NB4 (cell line): Measurements from ENCODE around the gene RGL2.
"Not testable (repeated sequence)": the region's sequence is repeated elsewhere in the genome, so short reads cannot be mapped to it uniquely, and the experiment has no call there.

Experiments
- DNase-seq: peaks from one replicate; pipeline ENCODE4 v3.0.0; 2010; ENCODE audit warnings: low read depth
- H3K4me3 ChIP-seq: one replicate; pipeline ENCODE4 v1.5.1; 2011; ENCODE audit warnings: mild to moderate bottlenecking, low read depth, low read length, moderate library complexity
- MYC ChIP-seq: IDR thresholded peaks from 2 replicates; pipeline ENCODE4 v1.6.1; 2011; ENCODE audit warnings: low read depth, low read length
- POLR2A ChIP-seq: IDR thresholded peaks from 2 replicates; pipeline ENCODE4 v1.6.1; 2011; ENCODE audit warnings: mild to moderate bottlenecking; ENCODE audit not compliant: insufficient read length; ENCODE audit errors: extremely low read depth
- TF ChIP-seq, protein P1 (sequence below): IDR thresholded peaks from one replicate; pipeline ENCODE4 v1.5.1; 2012; ENCODE audit warnings: low read depth, low read length
- TF ChIP-seq, protein P2 (sequence below): IDR thresholded peaks from 2 replicates; pipeline ENCODE4 v1.6.1; 2011; ENCODE audit warnings: low read depth, low read length

Gene RGL2

DNA sequence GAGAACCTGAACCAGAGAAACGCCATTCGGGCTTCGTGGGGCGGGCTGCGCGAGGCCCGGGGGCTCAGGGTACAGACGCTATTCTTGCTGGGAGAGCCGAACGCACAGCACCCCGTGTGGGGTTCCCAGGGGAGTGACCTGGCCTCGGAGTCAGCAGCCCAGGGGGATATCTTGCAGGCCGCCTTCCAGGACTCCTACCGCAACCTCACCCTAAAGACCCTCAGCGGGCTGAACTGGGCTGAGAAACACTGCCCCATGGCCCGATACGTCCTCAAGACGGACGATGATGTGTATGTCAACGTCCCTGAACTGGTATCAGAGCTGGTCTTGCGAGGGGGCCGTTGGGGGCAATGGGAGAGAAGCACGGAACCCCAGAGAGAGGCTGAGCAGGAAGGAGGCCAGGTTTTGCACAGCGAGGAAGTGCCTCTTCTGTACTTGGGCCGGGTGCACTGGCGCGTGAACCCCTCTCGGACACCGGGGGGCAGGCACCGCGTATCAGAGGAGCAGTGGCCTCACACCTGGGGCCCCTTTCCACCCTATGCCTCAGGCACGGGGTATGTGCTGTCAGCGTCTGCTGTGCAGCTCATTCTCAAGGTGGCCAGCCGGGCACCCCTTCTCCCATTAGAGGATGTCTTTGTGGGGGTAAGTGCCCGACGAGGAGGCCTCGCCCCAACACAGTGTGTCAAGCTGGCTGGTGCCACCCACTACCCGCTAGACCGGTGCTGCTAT lies 20.9 kb downstream of the RGL2 start:
- peak overlapping the region; percentile 43 for H3K4me3 ChIP-seq
- DNase-seq = peak; percentile 77
- TF ChIP-seq, protein P1, sequence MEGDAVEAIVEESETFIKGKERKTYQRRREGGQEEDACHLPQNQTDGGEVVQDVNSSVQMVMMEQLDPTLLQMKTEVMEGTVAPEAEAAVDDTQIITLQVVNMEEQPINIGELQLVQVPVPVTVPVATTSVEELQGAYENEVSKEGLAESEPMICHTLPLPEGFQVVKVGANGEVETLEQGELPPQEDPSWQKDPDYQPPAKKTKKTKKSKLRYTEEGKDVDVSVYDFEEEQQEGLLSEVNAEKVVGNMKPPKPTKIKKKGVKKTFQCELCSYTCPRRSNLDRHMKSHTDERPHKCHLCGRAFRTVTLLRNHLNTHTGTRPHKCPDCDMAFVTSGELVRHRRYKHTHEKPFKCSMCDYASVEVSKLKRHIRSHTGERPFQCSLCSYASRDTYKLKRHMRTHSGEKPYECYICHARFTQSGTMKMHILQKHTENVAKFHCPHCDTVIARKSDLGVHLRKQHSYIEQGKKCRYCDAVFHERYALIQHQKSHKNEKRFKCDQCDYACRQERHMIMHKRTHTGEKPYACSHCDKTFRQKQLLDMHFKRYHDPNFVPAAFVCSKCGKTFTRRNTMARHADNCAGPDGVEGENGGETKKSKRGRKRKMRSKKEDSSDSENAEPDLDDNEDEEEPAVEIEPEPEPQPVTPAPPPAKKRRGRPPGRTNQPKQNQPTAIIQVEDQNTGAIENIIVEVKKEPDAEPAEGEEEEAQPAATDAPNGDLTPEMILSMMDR = peak; percentile 36
- TF ChIP-seq, protein P2, sequence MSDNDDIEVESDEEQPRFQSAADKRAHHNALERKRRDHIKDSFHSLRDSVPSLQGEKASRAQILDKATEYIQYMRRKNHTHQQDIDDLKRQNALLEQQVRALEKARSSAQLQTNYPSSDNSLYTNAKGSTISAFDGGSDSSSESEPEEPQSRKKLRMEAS = peak; percentile 38; the same call in 1 of the 2 replicates
- no peak for TF ChIP-seq POLR2A

DNA sequence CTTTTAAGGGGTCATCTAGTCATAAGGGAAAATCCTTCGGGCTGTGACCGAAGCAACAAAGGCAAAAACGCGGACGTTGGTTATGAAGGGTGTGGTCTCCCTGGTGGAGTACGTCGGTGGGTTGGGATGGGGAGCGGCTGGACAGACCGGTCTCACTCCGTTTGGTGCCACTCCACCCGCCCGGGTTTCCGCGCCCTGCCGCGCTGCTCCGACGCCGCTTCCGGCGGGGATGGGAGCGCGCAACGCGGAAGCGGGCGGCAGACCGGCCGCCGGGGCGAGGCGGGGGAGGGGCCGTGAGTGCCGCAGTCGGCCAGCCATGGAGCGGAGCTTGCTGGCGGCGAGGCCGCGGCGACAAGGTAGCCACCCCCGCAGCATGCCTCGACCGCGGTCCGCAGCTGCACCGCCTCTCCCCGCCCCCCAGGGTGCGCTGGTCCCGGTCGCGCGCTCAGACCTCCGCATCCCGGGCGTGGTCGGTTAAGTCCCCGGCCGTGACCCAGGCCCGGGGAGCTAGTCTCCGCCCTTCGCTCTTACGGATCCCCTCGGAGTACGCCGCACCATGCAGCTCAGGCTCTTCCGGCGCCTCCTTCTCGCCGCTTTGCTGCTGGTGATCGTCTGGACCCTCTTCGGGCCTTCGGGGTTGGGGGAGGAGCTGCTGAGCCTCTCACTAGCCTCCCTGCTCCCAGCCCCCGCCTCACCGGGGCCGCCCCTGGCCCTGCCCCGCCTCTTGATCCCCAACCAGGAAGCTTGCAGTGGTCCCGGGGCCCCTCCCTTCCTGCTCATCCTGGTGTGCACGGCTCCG lies 21.7 kb downstream of the RGL2 start, which contains the start of gene B3GALT4:
Gene B3GALT4, plus strand, starts transcription at position 260 of the 799 bp plus-strand sequence. Its CDS starts 297 bp downstream, at position 557.
- peak; percentile 75 for TF ChIP-seq MYC
- TF ChIP-seq POLR2A = peak; percentile 59
- TF ChIP-seq, protein P1 = peak; percentile 23
- TF ChIP-seq, protein P2 = peak; percentile 28
- H3K4me3 ChIP-seq = peak within 1 kb of the TSS; percentile 94
- DNase-seq = peak; percentile 94

DNA sequence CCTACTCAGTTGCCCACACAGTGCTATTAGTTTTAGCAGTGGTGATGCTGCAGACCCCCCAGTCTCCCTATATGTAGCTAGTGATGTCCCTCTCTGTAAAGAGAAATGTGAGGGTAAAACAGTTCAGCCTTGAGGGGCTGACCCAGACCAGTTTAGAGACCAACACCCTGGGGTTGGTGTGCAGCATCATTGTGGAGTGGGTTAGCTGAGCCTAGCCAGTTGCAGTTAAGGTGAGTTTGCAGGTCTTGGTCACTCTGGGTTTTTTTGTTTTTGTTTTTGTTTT lies 22.2 kb downstream of the RGL2 start:
- TF ChIP-seq, protein P2 = no peak
- TF ChIP-seq MYC = no peak
- TF ChIP-seq, protein P1 = no peak
- TF ChIP-seq POLR2A = no peak
- DNase-seq = no peak
- peak overlapping the region; percentile 94 for H3K4me3 ChIP-seq

DNA sequence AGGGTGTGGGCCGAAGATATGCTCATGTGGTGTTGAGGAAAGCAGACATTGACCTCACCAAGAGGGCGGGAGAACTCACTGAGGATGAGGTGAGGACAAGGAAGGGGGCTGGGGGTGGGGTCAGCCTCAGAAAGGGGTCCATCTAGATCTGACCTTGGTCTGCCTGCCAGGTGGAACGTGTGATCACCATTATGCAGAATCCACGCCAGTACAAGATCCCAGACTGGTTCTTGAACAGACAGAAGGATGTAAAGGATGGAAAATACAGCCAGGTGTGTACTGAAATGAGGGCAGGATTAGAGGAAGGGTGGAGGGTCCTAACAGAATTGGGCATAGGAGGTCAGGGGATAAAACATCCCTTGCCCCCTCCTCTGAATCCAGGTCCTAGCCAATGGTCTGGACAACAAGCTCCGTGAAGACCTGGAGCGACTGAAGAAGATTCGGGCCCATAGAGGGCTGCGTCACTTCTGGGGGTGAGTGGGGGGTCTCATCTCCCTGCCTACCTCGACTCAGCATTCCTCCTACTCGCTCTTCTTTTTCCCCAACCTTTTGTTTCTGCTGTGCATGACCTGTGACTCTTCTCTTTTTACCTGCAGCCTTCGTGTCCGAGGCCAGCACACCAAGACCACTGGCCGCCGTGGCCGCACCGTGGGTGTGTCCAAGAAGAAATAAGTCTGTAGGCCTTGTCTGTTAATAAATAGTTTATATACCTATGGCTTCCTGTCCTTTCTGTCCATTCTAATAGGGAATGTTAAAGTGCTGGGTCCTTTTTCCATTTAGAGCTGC lies 22.8 kb downstream of the RGL2 start:
- not testable (repeated sequence) for DNase-seq
- peak overlapping the region; percentile 94 for H3K4me3 ChIP-seq

DNA sequence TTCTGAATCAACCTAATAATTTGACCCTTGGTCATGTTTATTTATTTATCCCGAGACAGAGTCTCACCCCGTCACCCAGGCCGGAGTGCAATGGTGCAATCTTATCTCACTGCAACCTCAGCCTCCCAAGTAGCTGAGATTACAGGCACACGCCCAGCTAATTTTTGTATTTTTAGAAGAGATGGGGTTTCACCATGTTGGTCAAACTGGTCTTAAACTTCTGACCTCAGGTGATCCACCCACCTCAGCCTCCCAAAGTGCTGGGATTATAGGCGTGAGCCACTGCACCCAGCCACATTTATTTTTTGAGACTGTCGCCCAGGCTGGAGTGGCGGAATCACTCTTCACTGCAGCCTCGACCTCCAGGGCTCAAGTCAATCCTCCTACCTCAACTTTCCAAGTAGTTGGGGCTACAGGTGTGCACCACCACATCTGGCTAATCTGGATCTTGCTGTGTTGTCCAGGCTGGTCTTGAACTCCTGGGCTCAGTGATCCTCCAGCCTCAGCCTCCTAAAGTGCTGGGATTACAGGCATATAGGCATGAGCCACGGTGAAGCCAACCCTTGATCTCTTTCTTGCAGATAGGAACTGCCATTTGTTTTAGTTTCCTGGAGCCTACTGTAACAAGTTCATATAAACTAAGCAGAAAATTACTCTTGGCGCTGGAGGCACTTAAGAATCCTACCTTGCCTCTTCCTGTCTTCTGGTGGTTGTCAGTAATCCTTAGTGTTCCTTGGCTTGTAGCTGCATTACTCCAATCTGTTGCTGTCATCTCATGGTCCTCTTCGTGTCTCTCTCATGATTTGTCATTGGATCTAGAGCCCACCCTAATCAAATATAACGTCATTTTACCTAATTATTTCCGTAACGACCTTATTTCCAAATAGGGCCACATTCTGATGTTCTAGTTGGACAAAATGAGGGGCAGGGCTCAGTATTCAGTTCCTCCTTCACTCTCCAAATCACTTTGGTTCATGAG lies 24.5 kb downstream of the RGL2 start:
- H3K4me3 ChIP-seq = peak overlapping the region; percentile 94
- no peak for DNase-seq
- TF ChIP-seq MYC (no peak), POLR2A (no peak)
- TF ChIP-seq, protein P1 = no peak
- TF ChIP-seq, protein P2 = no peak
